ENCODE results near the gene ZAR1.

DNA sequence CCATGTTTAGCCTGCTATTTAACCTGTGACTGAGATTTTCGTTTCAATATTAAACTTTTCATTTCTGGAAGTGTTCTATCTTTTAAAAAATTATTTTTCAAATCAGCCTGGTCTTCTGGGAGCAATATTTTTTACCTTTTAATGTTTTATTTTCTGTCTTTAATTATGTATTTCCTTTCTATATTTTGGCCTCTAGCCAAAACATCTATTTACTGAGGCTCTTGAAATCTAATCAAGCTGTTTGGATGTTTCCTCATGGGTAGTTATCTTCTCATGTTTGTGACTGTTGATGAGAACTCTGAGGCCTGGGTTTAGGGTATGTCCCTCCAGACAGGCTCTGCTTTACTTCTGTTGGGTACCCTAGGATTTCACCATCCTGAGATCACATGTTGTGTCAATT is 17.3 kb upstream of the ZAR1 start:
- TF ChIP-seq, protein P1, sequence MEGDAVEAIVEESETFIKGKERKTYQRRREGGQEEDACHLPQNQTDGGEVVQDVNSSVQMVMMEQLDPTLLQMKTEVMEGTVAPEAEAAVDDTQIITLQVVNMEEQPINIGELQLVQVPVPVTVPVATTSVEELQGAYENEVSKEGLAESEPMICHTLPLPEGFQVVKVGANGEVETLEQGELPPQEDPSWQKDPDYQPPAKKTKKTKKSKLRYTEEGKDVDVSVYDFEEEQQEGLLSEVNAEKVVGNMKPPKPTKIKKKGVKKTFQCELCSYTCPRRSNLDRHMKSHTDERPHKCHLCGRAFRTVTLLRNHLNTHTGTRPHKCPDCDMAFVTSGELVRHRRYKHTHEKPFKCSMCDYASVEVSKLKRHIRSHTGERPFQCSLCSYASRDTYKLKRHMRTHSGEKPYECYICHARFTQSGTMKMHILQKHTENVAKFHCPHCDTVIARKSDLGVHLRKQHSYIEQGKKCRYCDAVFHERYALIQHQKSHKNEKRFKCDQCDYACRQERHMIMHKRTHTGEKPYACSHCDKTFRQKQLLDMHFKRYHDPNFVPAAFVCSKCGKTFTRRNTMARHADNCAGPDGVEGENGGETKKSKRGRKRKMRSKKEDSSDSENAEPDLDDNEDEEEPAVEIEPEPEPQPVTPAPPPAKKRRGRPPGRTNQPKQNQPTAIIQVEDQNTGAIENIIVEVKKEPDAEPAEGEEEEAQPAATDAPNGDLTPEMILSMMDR (IDR thresholded peaks at IDR 0.05): no peak
- no peak for TF ChIP-seq POLR2AphosphoS5 (IDR thresholded peaks at IDR 0.05)
- TF ChIP-seq POLR2A (IDR thresholded peaks at IDR 0.05; ENCODE audit: low read depth): no peak
- TF ChIP-seq EP300 (IDR thresholded peaks at IDR 0.05): no peak

Data from esophagus muscularis mucosa (tissue), 4 donors.